CD4-positive, alpha-beta T cell treated with Interleukin-4 for 1 hour (primary cell): Measurements from ENCODE around the gene TSPAN18.

Experiments
- DNase-seq, 2 donors: peaks; one replicate each; pipeline ENCODE4 v3.0.0-alpha.2; 2020 to 2022

TSPAN18 gene

DNA sequence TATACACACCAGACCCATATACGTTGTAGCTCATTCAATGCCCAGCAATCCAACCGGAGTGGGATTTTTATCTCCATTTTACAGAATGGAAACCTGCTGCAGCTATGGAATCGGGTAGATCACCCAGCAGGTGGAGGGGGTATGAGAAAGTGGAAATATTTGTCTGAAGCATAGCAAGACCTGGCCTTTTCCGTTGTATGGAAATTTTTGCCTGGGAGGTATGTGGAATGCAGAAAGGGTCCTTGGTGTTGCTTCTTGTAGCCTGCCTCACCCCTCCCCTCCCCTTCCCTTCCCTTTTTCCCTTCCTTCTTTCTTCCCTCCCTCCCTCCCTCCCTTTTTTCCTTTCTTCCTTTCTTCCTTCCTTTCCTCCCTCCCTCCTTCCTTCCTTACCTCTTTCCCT lies 15.2 kb downstream of the TSPAN18 start:
- DNase-seq, result no peak

- DNase-seq, result no peak
These were observed 15.9 kb downstream of the TSPAN18 start for GRCh38 chr11:44742508-44743246.

DNA sequence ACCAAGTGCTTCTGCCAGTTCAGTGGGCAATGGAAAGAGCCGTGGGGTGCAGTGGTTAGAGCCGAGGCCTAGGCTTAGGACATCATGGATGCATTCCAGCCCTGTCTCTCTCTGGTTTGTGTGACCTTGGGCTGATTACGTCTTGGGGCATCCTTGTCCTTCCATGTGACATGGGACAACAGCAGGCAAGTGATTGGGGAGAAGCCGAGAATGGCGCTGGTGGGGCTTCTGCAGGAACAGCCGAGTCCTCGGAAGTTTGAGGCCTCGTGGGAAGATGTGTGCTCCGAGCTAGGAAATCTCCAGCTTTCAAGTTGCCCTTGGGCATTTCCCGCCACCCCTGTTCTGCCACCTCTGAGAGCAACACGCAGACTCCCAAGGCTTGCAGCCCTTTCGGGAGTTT lies 16.6 kb downstream of the TSPAN18 start:
- no peak for DNase-seq

- DNase-seq, result no peak
These were observed 17.3 kb downstream of the TSPAN18 start for GRCh38 chr11:44743959-44744557.

GRCh38 chr11:44746894-44747293 lies 20.1 kb downstream of the TSPAN18 start:
- DNase-seq, result no peak

GRCh38 chr11:44747316-44747715 lies 20.6 kb downstream of the TSPAN18 start:
- no peak for DNase-seq

DNA sequence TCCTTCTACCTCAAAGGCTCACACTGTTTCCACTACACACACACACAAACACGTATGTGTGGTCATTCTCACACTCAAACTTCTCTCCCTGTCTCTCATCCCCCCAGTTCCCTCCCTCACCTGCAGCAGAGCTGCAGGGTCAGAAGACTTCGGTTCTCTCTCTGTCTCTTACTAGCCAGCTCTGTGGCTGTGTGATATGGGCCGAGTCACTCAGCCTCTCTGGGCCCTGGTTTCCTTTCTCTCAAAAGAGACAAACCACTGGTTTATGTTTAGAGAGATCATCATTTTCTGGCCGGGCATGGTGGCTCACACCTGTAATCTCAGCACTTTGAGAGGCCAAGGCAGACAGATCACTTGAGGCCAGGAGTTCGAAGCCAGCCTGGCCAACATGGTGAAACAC lies 21.1 kb downstream of the TSPAN18 start:
- DNase-seq, result no peak

- DNase-seq, result no peak
These were observed 21.8 kb downstream of the TSPAN18 start for GRCh38 chr11:44748606-44749005.

GRCh38 chr11:44749189-44749588 lies 22.4 kb downstream of the TSPAN18 start:
- no peak for DNase-seq

DNA sequence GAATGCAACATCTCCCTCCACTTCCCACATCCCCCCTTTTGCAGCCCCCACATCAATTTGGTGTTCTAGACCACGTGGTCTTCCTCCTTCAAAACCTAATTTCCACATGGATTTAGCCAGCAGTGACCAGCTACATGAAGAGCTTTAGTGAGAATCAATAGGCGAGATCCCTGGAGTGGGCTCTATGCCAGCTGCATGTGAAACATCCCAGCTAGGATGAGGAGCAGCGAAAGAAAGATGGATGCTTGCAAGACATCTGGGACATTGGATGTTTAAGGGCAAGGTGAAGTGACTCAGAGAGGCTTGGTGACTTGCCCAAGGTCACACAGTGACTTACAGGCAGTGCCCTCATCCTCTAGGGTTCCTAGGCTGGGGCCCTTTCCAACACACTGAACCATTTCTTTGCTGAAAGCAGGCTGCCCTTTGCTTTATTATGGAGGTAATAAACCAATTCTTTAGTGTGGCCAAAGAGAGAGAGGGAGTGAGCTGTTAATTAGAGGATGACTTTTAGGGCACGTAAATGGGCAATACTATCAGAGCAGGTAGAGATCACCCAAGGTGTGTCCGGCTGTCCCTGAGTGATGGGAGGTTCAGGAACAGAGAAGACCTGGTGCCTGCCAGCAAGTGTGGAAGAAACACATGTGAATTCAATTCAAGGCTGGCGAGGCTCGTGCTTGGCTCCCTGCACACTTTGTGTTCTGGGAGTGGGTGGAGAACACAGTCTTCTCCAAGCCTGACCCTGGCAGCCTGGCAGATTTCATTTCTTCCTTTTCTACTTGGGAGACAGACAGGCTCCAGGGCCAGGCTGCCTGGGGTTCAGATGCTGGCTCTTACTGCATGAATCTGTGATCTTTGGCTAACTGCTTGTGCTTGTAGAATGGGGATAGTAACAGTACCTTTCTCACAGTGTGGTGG lies 24.0 kb downstream of the TSPAN18 start:
- DNase-seq, result no peak

- DNase-seq, result no peak
These were observed 25.5 kb downstream of the TSPAN18 start for GRCh38 chr11:44752300-44752699.

DNA sequence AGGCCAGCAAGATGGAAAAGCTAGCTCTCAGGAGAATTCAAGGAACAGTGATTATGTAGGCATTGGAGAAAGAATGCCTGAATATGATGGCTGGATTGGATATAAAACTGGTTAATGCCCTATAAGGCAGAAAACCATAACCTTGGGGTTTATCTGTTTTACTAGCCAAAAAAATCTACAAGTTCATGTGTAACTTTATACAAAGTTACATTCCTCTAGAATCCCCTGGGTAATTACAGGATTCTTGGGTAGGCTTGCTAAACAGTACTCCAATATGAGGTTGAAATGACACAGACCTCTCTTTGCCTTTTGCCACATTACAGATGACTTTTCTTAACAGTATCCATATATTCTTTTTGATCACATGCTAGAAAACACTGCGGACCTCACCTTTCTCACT lies 26.0 kb downstream of the TSPAN18 start:
- no peak for DNase-seq

GRCh38 chr11:44753961-44754645 lies 27.3 kb downstream of the TSPAN18 start:
- no peak for DNase-seq

GRCh38 chr11:44754876-44755555 lies 28.3 kb downstream of the TSPAN18 start:
- no peak for DNase-seq

- DNase-seq, result no peak
These were observed 29.1 kb downstream of the TSPAN18 start for GRCh38 chr11:44755556-44756523.

GRCh38 chr11:44758983-44759382 lies 32.2 kb downstream of the TSPAN18 start:
- DNase-seq, result no peak

DNA sequence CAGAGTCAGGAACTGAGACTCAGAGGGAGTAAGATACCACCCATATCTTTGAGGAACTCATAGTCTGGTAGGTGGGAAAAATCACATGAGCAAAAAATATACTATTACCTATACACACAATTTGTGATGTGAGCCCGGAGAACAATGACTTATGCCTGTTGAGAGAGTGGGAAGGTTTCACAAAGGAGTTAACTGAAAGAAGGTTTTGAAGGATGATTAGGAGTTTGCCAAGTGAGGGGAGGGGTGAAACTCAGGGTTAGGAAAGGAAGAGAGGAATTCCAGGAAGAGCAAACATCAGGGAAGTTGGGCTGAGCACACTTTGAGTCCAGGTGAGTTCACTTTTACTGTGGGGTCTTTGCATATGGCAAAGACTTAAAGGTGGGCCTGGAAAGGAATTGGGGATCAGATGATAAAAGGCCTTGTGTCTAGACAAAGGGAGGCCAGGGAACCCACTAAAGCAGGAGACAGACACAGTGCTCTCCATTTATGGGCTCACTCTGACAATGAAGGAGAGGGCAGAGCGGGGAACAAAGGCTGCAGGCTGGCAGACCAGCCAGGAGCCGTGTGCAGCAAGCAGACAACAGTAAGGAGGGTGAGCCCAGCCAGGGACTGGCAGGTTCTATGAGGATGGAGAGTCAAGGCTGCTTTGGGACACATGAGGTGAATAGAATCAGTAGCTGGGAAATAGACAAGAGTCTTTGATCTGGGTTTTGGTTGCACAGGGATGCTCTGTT lies 33.1 kb downstream of the TSPAN18 start:
- no peak for DNase-seq

DNA sequence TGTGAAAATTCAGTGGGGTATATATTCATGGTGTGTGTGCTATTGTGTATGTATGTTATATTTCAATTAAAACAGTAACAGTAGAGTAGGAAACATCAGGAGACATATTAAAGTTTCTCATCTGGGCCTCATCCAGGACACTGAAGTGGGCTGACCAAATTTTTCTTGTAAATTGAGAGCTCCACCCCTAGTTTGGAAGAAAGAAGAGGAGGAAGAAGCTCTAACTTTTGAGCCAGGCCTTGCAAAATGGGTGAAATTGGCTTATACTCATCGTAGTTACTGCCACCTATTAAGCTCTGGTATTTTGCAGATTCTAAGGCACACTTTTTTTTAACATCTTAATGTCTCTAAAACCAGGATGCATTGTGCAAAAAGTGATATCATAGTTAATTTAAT lies 33.7 kb downstream of the TSPAN18 start:
- DNase-seq, result no peak

GRCh38 chr11:44760917-44761550 lies 34.3 kb downstream of the TSPAN18 start:
- DNase-seq, result no peak

GRCh38 chr11:44761551-44761961 lies 34.8 kb downstream of the TSPAN18 start:
- no peak for DNase-seq
